ENCODE data around the gene NXPH4. TPM values are rescaled to one million over a fixed set of nuclear protein-coding genes. Genes with fewer than 3 reads are reported as not detected.

NXPH4 gene
- total RNA-seq, 4 donors from 2014 or later, result not detected

DNA sequence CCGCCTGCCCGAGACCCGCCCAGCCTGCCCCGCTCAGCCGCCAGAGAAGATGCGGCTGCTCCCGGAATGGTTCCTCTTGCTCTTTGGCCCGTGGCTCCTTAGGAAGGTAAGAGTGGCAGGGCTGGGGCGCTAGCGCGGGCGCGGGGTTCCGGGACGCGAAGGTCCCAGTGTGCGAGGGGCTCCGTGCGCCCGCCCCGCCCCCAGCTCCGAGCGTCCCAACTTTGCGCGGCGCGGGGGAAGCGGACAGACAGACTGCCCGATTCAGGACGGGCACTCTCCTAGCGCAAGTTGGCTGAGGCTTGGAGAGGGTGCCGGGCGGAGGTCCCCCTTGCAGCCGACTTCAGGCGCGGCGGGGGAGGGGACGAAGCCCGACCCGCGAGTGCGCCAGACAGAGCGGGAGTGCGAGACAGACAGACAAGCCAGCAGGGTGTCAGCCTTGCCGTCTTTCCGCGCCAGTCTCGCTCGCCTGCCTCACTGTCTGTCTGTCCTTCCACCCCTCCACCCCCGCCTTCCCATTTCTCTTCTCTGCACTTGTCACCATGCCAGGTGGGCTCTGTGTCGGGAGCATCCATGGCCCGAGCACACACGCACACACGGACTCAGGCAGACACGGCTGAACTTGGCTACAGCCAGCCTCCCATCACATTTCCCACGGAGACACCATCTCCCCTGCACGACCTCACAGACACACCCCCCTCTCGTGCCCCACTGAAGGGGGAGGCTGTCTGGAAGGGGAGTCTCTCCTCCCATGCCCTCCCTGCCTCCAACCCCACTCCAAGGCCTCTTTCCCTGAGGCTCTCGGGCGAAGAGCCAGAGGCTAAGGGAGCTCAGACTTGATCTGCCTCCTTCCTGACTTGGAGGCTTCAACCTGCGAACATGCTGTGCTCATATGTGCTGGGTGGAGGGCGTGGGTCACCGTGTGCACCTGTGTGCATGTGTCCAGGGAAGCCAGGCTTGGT lies 606 bp downstream of the NXPH4 start:
- DNase-seq (ENCODE audit: extremely low spot score), result no peak
- Histone ChIP-seq H3K36me3 (peaks cover 0 to 8% (median 6%) of the 10 kb centered on the region in 4 donors), H3K27ac (replicated peaks in 1 of 4) (no peak overlapping the region), H3K4me3 (peak overlapping the region; percentile 49 to 61 (median 54)), H3K4me1 (peaks cover 39 to 61% (median 60%) of the 10 kb centered on the region in 4 donors), H3K27me3 (peaks cover 5 to 86% (median 65%) of the 10 kb centered on the region in 4 donors), H3K9me3 (no peaks in the 10 kb centered on the region)
- intact Hi-C loops (cut with DNase I), result no loop called here
- TF ChIP-seq POLR2A (IDR thresholded peaks at IDR 0.05; ENCODE audit: low read depth) (no peak), POLR2AphosphoS5 (IDR thresholded peaks at IDR 0.05) (no peak), EP300 (IDR thresholded peaks at IDR 0.05) (no peak)
- TF ChIP-seq, protein P1, sequence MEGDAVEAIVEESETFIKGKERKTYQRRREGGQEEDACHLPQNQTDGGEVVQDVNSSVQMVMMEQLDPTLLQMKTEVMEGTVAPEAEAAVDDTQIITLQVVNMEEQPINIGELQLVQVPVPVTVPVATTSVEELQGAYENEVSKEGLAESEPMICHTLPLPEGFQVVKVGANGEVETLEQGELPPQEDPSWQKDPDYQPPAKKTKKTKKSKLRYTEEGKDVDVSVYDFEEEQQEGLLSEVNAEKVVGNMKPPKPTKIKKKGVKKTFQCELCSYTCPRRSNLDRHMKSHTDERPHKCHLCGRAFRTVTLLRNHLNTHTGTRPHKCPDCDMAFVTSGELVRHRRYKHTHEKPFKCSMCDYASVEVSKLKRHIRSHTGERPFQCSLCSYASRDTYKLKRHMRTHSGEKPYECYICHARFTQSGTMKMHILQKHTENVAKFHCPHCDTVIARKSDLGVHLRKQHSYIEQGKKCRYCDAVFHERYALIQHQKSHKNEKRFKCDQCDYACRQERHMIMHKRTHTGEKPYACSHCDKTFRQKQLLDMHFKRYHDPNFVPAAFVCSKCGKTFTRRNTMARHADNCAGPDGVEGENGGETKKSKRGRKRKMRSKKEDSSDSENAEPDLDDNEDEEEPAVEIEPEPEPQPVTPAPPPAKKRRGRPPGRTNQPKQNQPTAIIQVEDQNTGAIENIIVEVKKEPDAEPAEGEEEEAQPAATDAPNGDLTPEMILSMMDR (IDR thresholded peaks at IDR 0.05), result no peak
- WGBS, result 3% methylated on average over 33 of the region's 63 CpGs

DNA sequence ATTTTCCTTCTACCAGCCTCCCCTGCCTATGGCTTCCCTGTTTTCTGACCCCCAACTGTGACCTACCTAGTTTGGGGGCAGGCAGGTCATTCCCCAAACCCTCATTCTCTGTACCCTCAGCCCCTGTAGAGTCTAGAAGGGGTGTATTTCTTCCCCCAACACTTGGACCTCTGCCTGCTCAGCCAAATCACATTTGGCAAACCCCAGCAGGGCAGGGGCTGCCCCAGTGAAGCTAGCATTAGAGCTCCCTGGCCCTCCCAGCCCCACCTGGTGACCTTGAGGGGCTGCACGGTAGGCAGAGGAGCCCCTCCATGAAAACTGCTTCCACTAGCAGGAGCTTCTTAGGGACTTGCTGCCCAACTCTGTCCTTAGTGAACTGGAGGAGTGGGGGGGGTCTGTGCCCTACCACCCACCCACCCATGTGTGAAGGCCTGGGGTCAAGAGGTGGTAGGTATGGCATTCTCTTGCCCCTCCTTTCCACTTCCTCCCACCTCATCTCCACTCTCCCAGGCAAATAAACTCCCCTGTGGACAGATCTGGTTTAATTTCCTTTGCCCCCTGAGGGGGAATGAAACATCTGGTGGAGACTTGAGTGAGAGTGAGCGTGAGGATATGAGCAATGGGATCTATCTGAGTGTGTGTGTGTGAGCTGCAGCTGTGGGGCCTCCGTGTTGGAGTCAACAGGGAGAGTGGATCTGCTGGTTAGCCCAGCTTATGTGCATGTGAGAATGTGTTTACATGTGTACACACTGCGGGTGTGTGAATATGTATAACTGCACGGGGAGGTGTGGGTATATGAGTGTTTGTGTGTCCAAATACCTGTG lies 1.6 kb downstream of the NXPH4 start:
- no peaks in the 10 kb centered on the region for H3K9me3 ChIP-seq
- no peak for TF ChIP-seq POLR2A (IDR thresholded peaks at IDR 0.05; ENCODE audit: low read depth)
- TF ChIP-seq, protein P1 (IDR thresholded peaks at IDR 0.05), result no peak
- TF ChIP-seq POLR2AphosphoS5 (IDR thresholded peaks at IDR 0.05), result no peak
- no peak for TF ChIP-seq EP300 (IDR thresholded peaks at IDR 0.05)
- H3K4me1 ChIP-seq, result peaks cover 34 to 55% (median 52%) of the 10 kb centered on the region in 4 donors
- no peak overlapping the region for H3K27ac ChIP-seq (replicated peaks in 1 of 4)
- H3K27me3 ChIP-seq, result peaks cover 5 to 96% (median 75%) of the 10 kb centered on the region in 4 donors
- no peak overlapping the region for H3K4me3 ChIP-seq
- WGBS, result 71% methylated on average over 5 of the region's 5 CpGs
- DNase-seq (ENCODE audit: extremely low spot score), result no peak
- H3K36me3 ChIP-seq, result no peaks in the 10 kb centered on the region
- intact Hi-C loops (cut with DNase I), result no loop called here

DNA sequence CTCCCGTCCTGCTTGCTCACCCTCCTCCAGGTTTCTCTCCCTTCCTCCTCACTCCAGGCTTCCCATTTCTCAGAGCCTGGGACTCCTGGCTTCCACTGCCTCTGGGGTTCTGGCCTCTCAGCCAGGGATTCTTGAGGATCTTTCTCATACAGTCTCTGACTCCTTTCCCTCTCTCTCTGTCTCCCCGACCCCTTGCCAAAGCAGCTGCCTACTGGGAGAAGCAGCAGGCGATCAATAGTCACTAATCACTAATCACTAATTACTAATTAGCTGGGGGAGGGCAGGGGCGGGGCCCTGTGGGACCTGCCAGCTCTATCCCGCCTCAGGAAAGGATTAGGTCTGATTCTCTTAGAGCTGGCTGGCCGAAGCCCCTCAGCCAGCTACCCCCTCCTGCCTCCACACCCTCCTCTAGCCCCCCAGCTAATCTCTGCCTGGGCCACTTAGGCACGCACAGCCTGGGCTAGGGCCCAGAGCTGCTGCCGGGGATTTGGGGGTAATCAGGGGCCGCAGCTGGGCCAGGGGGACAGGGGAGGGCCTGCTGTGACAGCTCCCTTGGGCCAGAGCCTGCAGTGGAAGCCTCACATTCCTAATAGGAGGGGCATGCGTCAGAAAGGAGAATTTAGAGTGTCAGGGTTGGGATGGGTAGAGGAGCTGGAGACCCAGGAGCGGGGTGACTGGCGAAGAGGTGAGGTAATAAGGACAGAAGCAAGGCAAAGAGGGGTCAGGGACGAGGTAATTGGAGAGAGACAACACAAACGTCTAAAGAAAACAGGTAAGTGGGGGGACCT lies 2.8 kb downstream of the NXPH4 start:
- Histone ChIP-seq H3K27me3 (peaks cover 5 to 99% (median 85%) of the 10 kb centered on the region in 4 donors), H3K9me3 (no peaks in the 10 kb centered on the region), H3K36me3 (no peaks in the 10 kb centered on the region), H3K27ac (replicated peaks in 1 of 4) (no peak overlapping the region), H3K4me1 (peaks cover 24 to 43% (median 41%) of the 10 kb centered on the region in 4 donors), H3K4me3 (no peak overlapping the region)
- TF ChIP-seq EP300 (IDR thresholded peaks at IDR 0.05), result no peak
- TF ChIP-seq POLR2AphosphoS5 (IDR thresholded peaks at IDR 0.05), result no peak
- TF ChIP-seq POLR2A (IDR thresholded peaks at IDR 0.05; ENCODE audit: low read depth), result no peak
- TF ChIP-seq, protein P1 (IDR thresholded peaks at IDR 0.05), result no peak
- intact Hi-C loops (cut with DNase I), result no loop called here
- WGBS, result 68% methylated on average over 12 of the region's 14 CpGs
- no peak for DNase-seq (ENCODE audit: extremely low spot score)

- no peaks in the 10 kb centered on the region for H3K36me3 ChIP-seq
- no peak overlapping the region for H3K27ac ChIP-seq (replicated peaks in 1 of 4)
- WGBS, result 15% methylated on average over 22 of the region's 38 CpGs
- H3K27me3 ChIP-seq, result peaks cover 5 to 99% (median 85%) of the 10 kb centered on the region in 4 donors
- TF ChIP-seq POLR2A (IDR thresholded peaks at IDR 0.05; ENCODE audit: low read depth), result no peak
- no peak overlapping the region for H3K4me3 ChIP-seq
- no peaks in the 10 kb centered on the region for H3K9me3 ChIP-seq
- no peak for DNase-seq (ENCODE audit: extremely low spot score)
- intact Hi-C loops (cut with DNase I), result no loop called here
- H3K4me1 ChIP-seq, result peaks cover 19 to 42% (median 40%) of the 10 kb centered on the region in 4 donors
Measured at GRCh38 chr12:57219993-57220754, 3.6 kb downstream of the NXPH4 start.

Measured in esophagus muscularis mucosa (tissue), 4 donors.